ENCODE results near the gene ACSL1. TPM values are rescaled to one million over a fixed set of nuclear protein-coding genes. Genes with fewer than 3 reads are reported as not detected.

ACSL1 gene
- total and polyA plus RNA-seq, 2 of the 8 experiments (the other 6 are each of a cell fraction or from before 2014, with no cell fraction given): 2.3 to 8.7 TPM

GRCh38 chr4:184851886-184852285 lies 26.1 kb upstream of the ACSL1 start (continued):
- TF ChIP-seq CHD7 (IDR thresholded peaks at IDR 0.05; ENCODE audit: insufficient replicate concordance, low read length) (no peak), CHD2 (IDR thresholded peaks at IDR 0.05; ENCODE audit: low read length) (no peak), ATF3 (IDR thresholded peaks at IDR 0.05; ENCODE audit: insufficient read depth, low read depth, low read length) (no peak), EP300 (IDR thresholded peaks at IDR 0.05; ENCODE audit: borderline replicate concordance in 1 of 2, low read depth in 2 of 2, low read length in 2 of 2) (no peak)

Measured in H1 (cell line).